ENCODE measurements around the gene TTC39C.

GRCh38 chr18:24033641-24034412 lies 19.3 kb downstream of the TTC39C start:
- TF ChIP-seq CTCF (IDR thresholded peaks at IDR 0.05), result no peak
- no peak for TF ChIP-seq POLR2A (IDR thresholded peaks at IDR 0.05)
